Measurements from ENCODE around the gene COL26A1.

Gene COL26A1

GRCh38 chr7:101373812-101374614, 11.3 kb downstream of the COL26A1 start:
- DNase-seq, result no peak

DNA sequence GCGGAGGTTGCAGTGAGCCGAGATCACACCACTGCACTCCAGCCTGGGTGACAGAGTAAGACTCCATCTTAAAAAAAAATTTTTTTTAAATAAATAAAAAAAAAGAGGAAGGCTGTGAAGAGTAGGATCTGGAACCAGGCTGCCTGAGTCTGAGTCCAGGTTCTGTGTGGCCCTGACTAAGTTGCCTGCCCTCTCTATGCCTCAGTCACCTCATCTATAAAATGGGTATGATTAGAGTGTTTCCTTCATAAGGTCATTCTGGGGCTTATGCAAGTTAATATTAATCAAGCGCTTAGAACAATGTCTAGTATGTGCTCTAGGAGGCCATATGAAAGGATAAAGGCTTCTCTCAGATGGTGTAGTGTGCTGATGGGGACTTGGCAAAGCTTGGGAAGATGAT, 12.3 kb downstream of the COL26A1 start:
- no peak for DNase-seq

GRCh38 chr7:101376601-101377000, 13.9 kb downstream of the COL26A1 start:
- DNase-seq, result no peak

GRCh38 chr7:101377189-101377736, 14.6 kb downstream of the COL26A1 start:
- DNase-seq, result no peak

DNA sequence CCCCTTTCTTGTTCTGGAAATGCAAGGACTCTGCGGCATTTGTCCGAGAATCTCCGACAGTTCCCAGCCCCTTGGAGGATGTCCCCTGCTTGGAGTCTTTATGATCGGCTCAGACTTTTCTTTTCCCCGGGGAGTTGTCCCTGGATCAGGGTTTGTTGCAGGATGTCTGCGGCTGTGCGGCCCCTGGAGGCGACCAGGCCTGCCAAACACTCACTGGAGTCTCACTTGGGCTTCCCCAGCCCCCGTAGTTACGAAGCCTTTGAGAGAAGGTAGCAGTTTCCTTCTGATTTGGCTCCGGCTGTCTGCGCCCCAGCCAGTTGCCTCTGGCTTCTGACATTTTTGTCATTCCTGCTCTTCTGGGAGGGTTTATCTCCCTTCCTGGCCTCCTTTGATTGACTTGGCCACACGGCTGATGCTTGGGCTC, 16.1 kb downstream of the COL26A1 start:
- no peak for DNase-seq

DNA sequence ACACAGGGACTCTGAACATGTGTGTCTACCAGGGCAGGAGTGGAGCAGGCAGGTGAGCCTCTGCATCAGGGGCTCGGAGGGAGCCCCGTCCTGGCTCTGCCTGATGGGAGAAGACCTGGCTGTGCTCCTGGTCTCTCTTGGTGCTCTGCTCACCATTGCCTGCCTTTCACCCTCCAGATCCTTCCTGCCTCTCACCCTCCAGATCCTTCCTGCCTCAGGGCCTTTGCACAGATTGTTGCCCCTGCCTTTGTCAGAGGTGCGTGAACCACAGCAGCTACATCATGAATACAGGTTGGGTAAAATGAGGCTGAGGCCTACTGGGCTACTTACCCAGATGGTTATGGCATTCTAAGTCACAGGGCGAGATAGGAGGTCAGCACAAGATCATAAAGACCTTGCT, 16.6 kb downstream of the COL26A1 start:
- no peak for DNase-seq

- DNase-seq, result no peak
Observed at GRCh38 chr7:101381549-101382111, 19.0 kb downstream of the COL26A1 start.

DNA sequence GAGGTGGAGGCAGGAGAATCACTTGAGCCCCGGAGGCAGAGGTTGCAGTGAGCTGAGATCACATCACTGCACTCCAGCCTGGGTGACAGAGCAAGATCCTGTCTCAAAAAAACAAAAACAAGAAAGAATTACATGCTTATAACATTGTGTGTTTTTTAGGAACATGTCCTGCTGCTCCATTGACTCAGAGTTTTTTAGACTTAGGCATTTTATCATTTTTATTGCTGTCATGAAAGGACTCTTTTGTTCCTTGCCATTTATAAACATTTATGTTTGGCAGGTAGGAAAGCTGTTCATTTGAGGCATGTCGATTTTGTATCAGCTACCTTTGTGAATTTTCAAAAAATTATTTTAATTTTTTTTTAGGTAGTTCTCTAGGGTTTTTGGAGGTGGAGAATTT, 20.3 kb downstream of the COL26A1 start:
- DNase-seq, result no peak

GRCh38 chr7:101386177-101386557, 23.5 kb downstream of the COL26A1 start:
- no peak for DNase-seq

- no peak for DNase-seq
Observed at GRCh38 chr7:101386558-101387231, 24.0 kb downstream of the COL26A1 start.

- DNase-seq, result peak; percentile 44
Observed at GRCh38 chr7:101390901-101391301, 28.2 kb downstream of the COL26A1 start.

DNA sequence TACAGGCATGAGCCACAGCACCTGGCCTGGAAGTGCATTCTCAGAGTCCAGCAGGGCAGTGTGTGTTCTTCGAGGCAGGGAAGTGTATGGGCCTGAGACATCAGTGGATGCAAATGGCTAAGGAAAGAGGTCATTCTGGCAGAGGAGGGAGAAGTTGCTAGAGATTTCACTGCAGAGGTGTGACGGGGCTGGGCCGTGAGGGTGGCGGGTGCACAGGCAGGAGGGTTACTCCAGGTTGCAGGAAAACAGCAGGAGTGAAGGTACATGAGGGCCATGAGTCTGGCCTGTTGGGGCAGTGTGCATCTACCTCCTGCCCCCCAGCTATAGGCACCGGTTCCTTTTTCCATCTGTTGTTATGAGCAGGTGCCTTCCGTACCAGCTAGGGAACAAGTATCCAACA, 29.3 kb downstream of the COL26A1 start:
- DNase-seq, result no peak

DNA sequence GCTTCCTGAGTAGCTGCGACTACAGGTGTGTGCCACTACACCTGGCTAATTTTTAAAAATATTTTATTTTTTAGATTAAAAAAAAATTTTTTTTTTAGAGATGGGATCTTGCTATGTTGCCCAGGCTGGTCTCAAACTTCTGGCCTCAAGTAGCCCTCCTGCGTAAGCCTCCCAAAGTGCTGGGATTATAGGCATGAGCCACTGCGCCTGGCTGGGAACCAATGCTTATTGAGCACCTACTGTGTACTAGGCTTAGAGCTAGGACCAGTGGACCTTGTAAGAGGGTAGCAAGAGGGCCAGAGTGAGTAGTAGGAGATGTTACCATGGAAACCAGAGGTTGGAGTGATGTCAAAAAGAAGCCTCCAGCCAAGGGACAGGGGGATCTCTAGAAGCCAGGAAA, 31.2 kb downstream of the COL26A1 start:
- DNase-seq, result no peak

DNA sequence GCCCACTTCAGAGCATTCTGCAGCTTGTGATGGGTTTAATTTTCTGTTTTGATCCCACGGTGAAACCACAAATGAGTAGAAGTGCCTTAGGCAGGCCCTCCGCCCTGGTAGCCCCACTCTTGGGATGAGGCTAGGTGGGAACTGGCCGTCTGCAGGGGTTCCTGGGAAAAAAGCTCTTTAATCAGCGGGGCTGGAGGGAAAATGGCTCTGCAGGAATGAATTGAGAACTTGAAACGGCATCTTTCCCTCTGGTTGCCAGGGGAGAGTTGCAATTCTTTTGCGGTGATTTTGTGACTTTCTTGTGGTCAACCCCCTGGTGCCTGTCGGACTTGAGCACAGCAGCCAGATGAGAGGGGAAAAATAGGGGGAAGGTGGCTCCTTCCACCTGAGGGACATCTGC, 32.7 kb downstream of the COL26A1 start:
- no peak for DNase-seq

GRCh38 chr7:101397243-101397642, 34.6 kb downstream of the COL26A1 start:
- no peak for DNase-seq

DNA sequence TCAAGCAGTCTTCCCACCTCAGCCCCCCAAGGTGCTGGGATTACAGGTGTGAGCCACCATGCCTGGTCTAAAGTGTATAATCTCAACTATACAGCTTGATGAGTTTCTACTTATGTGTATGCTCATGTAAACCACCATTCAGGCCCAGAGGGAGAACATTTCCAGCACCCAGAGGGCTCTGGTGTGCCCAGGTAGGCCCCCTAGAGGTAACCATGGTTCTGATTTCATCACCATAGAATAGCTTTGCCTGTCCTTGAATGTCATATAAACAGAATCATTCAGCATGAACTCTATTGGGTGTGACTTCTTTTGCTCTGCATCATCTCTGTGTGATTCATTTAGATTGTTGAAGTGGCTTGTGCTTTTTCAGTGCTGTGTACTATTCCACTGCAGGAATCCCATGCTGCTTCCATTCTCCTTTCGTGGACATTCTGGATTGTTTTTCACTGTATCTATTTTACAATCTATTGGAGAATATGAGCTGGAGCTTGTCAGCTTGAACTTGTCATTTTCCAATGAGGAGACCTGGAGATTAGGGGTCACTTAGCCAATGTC, 35.2 kb downstream of the COL26A1 start:
- DNase-seq, result no peak

DNA sequence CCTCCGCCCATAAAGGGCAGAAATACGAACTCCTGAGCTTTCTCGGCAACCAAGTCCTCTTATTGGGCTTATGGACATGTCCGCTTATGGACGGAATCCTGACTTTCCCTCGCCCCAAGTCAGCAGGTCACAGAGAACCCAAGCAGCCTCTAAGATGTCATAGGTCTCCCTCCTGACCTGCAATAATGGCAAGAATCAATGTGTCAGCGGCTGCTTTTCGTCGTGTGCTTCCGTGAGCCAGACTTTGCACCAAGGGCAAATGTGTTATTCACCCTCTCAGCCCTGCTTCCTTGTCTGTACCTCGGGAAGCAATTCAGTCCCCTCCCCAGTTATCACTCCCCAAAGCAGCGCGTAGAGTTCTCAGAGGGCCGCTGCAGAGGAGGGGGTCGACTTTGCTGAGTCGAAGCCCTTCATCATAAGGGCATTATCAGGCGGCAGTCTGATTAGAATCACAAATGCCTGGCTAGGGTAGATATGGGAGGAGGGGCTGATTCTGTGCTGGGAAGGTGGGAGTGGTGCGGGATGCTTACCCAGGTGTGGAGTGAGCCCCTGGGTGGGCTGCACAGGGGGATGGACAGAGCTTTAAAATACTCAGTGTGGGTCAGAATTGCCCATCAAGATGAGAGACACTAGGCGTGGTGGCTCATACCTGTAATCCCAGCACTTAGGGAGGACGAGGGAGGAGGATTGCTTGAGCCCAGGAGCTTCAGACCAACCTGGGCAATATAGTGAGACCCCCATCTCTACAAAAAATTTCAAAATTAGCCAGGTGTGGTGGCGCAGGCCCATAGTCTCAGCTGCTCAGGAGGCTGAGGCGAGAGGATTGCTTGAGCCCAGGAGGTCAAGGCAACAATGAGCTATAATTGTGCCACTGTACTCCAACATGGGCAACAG, 36.0 kb downstream of the COL26A1 start:
- no peak for DNase-seq

DNA sequence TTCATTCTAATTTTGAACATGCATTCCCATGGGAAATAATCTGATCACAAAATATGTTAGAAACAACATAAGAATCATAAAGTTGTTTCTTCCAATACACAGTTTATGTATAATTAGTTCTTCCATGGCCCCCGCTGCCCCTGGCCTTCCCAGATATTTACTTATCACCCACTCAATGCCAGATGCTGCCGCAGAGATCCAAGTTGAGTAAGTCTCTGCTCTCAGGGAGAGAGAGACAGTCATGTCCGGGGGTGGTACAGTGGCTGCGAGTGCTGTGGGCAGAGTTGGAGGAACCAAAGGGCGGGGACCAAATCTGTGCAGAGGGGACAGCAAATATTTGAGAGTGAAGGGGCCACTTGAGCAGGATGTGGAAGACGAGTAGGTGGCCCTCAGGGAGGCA, 37.1 kb downstream of the COL26A1 start:
- no peak for DNase-seq

DNA sequence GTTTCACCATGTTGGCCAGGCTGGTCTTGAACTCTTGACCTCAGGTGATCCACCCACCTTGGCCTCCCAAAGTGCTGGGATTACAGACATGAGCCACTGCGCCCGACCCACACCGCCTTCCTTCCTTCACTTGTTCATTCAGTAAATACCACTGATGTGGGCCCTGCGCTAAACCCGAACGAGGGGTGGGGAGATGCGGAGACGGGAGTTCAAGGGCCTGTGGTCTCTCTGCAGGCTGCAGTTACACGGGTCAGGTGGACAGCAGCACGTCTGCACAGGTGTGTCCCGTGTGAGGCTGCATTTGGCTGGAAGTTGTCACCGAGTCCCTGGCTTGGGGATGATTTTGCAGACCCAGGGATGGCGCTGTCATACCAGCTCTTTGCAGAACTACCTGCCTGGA, 38.1 kb downstream of the COL26A1 start:
- no peak for DNase-seq

- DNase-seq, result no peak
Observed at GRCh38 chr7:101401390-101402080, 38.9 kb downstream of the COL26A1 start.

DNA sequence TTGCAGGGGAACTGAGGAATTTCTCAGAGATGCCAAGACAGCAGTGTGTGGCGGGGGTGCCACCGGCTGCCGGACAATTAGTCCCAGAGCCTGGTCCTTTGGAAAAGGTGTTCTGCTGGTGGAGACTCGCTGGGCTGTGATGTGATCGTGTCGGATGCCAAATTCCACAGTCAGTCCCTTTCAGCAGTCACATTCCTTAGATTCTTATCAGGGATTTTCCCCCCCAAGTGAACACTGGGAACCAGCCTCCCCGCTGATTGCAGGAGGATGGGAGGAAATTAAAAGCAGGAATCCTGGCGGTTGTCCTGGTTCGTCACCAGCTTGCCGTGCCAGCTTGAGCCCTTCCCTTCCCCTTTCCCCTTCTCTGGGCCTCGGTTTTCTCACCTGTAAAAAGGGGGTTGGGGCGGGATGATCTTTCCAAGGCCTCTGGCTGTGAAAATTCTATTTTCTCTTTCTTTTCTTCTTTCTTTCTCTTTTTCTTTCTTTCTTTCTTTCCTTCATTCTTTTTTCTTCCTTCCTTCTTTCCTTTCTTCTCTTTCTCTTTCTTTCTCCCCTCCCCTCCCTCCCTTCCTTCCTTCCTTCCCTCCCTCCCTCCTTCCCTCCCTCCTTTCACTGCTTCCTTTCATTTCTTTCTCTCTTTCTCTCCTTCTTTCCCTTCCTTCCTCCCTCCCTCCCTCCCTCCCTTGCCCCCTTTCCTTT, 39.6 kb downstream of the COL26A1 start:
- DNase-seq, result no peak

All from OCI-M1 (cell line).